HG02759 (cell line): ENCODE results near the gene ACACB.
"Not testable (repeated sequence)": the region's sequence is repeated elsewhere in the genome, so short reads cannot be mapped to it uniquely, and the experiment has no call there.

Experiments
- ATAC-seq: cut with Tn5 transposase; IDR thresholded peaks from one replicate; pipeline ENCODE4 v1.9.1; 2021; ENCODE audit warnings: mild to moderate bottlenecking, moderate library complexity; ENCODE audit not compliant: unreplicated experiment

Gene ACACB

DNA sequence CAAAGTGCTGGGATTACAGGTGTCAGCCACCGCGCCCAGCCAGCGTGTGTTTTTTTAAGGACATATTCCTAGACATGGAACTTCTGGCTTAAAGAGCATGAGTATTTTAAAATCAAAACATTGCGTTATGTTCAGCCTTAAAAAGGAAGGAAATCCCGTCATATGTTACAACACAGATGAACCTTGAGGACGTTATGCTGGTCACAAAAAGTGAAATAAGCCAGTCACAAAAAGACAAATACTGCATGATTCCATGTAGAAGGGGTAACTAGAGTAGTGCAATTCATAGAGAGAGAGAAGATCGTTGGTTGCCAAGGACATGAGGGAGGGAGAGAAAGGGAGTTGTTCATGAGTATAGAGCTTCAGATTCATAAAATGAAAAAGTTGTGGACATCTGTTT, 53.9 kb downstream of the ACACB start:
- no peak for ATAC-seq

DNA sequence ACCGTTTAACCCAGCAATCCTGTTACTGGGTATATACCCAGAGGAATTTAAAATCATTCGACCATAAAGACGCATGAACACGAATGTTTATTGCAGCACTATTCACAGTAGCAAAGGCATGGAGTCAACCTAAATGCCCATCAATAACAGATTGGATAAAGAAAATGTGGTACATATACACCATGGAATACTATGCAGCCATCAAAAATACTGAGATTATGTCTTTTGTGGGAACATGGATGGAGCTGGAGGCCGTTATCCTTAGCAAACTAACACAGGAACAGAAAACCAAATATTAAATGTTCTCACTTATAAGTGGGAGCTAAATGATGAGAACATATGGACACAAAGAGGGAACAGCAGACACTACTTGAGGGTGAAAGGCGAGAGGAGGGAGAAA, 56.4 kb downstream of the ACACB start:
- not testable (repeated sequence) for ATAC-seq

DNA sequence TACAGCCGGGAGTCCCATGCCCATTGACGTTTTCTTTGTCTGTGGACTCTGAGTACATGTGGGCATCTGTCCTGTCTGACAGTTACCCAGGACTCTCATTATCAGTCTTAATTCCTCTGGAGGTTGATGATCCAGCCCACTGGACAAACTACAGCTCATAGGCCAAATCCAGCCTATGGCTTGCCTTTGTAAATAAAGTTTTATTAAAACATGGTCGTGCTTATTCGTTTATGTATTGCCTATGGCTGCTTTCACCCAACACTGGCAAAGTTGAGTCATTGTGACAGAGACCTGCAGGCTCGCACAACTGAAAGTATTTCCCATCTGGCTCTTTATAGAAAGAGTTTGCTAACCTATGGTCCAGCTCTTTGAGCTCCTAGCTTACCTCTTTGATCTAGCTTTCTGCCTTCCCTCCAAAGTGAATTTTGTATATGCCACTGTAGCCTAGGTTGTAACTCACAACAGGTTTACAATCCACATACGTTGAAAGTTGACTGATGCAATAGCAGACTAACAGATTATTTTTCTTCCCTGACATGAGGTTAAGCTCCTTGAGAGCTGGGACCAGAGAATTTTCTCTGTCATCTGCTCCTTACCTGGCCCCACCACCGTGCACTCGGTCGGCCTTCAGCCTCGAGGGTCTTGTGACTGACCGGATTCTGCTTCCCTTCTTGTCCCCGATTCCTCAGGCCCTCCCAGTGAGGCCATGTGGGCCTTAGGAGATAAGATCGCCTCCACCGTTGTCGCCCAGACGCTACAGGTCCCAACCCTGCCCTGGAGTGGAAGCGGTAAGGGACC, 57.3 kb downstream of the ACACB start:
- ATAC-seq: no peak

DNA sequence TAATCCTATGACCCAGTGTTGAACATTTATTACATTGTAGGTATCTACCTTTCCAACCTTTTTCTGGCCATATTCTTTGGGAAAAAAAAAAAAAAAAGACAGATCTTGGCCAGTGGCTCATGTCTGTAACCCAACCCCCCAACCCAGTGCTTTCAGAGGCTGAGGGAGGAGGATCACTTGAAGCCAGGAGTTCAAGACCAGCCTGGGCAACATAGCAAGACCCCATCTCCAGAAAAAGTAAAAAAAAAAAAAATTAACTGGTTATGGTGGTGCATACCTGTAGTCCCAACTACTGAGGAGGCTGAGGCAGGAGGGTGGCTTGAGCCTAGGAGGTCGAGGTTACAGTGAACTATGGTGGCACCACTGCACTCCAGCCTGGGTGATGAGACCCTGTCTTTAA, 58.1 kb downstream of the ACACB start:
- no peak for ATAC-seq

DNA sequence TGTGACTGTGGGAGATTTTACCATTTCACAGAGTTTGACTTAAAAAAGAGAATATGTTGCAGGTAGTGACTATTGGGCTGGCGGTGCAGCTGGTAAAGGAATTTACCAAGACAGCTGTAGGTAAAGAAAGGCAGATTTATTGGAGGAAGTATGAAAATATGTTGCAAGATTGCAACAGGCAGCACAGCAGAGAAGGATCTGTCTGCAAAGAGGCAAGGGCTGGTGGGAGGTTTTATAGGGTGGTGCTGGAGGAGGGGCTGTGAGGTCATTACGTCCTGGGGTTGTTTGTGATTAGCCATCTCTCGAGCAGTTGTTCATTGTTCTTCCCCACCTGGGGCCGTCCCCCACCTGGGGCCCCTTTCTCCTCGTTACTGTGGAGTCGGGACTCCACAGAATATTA, 62.1 kb downstream of the ACACB start:
- no peak for ATAC-seq

DNA sequence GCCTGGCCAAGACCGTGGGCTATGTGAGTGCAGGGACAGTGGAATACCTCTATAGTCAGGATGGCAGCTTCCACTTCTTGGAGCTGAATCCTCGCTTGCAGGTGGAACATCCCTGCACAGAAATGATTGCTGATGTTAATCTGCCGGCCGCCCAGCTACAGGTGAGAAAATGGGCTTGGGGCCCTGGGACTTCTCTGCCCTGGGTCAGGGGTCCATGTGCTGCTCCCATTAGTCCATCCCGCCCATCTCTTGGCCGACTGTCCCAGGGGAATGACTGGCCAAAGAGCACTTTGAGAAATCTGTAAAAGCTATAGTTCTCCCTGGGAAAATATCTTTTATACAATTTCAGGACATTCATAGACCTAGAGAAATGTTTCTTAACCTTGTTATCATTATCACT, 63.5 kb downstream of the ACACB start:
- no peak for ATAC-seq

DNA sequence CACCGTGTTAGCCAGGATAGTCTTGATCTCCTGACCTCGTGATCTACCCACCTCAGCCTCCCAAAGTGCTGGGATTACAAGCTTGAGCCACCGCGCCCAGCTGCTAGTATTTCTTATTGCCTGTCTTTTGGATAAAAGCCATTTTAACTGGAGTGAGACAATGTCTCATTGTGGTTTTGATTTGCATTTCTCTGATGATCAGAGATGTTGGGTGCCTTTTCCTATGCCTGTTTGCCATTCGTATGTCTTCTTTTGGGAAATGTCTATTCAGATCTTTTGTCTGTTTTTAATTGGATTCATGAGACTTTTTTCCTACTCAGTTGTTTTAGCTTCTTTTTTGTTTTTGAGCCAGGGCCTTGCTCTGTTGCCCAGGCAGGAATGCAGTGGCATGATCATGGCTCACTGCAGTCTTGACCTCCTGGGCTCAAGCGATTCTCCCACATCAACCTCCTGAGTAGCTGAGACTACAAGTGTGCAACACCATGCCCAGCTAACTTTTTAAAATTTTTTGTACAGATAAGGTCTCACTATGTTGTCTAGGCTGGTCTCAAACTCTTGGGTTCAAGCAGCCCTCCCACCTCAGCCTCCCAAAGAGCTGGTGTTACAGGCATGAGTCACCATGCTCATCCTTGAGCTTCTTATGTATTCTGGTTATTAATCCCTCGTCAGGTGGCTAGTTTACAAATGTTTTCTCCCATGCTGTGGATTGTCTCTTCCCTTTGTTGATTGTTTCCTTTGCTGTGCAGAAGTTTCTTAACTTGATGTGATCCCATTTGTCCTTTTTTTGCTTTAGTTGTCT, 65.9 kb downstream of the ACACB start:
- no peak for ATAC-seq

DNA sequence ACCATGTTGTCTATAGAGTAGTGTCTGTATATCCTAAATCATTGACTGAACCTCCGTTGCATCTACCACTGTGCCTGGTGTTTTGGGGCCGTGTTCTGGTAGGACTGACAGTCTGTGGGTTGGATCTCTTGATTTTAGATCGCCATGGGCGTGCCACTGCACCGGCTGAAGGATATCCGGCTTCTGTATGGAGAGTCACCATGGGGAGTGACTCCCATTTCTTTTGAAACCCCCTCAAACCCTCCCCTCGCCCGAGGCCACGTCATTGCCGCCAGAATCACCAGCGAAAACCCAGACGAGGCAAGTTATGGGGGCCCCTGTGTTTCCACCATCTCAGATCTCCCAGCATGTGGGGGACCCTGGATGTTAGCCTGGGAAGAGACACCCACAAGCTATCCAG, 69.1 kb downstream of the ACACB start:
- no peak for ATAC-seq

DNA sequence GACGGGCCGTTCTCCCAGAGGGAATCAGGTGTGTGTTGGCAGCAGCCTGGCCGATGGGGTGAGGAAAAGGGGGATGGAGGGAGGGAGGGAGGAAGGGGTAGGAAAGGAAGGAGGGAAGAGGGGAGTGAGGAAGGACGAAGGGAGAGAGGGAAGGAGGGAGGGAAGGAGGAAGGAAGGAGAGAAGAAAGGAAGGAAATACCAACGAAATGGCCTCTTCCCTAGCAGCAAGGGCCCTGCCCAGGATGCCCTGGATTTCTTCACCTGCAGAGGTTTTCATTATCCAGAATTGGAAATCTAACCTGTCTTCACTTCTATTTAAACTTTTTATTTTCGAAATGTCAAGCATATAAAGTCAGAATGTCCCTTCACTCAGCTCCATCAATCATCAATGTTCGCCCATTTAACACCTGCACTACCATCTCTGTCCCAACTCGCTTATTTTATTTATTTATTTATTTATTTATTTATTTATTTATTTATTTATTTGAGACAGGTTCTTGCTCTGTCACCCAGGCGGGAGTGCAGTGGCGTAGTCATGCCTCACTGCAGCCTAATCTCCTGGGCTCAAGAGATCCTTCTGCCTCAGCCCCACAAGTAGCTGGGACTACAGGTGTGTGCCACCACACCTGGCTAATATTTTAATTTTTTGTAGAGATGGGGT, 70.7 kb downstream of the ACACB start:
- ATAC-seq: no peak

DNA sequence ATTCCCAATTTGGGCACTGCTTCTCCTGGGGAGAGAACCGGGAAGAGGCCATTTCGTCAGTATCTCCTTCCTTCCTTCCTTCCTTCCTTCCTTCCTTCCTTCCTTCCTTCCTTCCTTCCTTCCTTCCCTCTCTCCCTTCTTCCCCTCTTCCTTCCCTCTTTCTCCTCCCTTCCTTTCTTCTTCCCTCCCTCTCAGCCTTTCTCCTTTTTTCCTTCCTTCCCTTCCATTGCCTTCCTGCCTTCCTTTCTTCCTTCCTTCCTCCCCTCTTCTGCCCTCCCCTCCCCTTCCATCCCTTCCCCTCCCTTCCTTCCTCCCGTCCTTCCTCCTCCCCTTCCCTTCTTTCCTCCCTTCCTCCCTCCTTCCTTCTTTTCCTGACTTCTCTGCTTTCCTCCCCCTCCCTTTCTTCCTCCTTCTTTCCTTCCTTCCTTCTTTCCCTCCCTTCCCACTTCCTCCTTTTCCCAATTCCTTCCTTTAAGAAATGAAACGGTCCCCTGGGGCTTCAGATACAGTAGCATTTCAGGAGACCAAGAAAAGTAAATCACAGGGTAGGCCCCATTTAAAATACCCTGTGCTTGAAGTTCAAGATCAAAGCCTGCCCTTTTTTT, 71.8 kb downstream of the ACACB start:
- ATAC-seq: no peak

DNA sequence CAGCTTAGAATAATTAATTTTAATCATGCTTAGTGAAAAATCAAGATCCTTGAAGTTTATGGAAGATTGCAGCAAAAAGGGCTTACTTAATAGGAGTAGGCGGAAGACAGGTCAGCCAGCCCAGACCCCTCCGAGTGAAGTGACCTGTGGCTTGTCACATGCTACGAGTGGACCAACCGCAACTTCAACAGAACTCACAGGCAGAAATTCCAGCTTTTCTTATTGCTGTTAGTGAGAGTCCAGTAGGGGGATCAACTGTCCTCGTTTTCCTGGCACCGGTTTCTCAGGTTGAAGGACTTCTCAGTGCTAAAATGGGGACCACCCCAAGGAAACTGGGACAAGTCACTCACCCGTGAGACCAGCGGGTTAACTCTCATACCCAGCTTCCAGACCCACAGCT, 72.9 kb downstream of the ACACB start:
- no peak for ATAC-seq

DNA sequence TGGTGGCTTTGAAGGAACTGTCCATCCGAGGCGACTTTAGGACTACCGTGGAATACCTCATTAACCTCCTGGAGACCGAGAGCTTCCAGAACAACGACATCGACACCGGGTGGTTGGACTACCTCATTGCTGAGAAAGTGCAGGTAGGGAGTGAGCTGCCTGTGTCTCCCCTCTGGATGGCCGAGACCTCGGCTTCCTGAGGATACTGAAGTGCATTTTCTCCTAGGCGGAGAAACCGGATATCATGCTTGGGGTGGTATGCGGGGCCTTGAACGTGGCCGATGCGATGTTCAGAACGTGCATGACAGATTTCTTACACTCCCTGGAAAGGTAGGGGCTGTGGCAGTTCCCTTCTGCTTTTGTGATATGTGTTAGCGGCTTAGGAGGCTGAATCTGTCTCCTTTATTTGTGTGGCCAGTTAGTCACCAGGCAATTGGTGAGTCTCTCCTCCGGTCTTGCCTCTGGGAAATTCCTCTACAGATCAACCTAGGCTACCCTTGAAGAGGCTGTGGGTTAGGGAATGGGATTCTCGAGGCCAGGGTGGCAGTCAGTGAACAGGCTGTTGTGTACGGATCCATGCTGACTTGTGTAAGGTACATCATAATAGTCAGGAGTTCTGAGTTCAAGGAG, 75.3 kb downstream of the ACACB start:
- no peak for ATAC-seq

DNA sequence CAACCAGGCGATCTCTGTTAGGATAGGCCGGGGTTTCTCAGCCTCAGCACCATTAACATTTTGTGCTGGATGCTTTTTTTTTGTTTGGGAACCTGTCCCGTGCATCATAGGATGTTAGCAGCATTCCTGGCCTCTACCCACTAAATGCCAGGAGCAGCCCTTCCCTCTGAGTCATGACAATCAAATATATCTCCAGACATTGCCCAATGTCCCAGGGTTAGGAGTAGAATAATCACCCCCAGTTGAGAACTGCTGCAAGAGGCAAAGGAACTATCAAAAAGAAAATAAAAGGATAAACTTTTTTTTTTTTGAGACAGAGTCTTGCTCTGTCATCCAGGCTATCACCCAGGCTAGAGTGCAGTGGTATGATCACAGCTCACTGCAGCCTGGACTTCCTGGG, 76.0 kb downstream of the ACACB start:
- ATAC-seq: no peak

DNA sequence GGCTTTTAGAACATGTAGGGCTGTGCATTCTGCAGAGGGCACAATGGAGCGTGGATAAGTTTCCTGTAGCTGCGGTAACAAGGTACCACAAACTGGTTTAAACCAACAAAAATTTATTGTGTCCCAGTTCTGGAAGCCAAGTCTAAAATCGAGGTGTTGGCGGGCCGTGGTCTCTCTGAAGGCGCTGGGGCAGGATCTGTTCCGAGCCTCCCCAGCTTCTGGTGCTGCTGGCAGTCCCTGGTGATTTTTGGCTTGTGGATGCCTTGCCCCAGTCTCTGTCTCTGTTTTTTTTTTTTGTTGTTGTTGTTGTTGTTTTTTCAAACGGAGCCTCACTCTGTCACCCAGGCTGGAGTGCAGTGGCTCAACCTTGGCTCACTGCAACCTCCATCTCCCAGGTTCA, 77.5 kb downstream of the ACACB start:
- ATAC-seq: no peak

DNA sequence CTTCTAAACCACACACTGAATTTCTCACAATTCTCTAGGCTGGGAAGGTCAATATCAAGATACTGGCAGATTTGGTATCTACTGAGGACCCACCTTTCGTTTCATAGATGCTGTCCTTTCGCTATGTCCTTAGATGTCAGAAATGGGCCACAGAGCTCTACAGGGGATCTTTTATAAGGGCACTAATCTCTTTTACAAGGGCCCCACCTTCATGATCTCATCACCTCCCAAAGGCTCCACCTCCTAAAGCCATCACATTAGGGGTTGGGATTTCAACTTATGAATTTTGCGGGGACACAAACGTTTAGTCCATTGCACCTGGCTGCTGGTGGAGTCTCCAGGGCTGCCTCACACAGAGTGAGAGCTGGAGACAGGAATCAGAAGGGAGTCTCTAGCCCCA, 79.9 kb downstream of the ACACB start:
- no peak for ATAC-seq

DNA sequence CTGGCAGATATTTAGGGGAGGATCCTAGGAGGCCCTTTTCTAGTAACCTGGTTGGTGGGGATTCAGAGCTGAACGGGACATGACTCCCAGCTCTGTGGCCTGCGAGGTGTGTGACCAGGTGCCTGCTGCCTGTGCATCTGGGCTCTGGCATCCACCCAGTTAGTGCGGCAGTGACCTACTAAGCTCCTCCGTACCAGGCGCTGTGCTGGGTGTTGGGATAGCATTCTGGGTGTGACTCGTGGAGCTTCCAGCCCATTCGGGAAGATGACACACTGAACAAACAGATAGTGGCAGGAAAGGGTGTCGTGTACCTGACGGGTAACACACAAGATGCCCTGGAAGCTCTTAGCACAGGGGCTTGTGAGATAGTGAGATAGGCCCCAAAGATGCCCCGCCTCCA, 80.9 kb downstream of the ACACB start:
- ATAC-seq: no peak

DNA sequence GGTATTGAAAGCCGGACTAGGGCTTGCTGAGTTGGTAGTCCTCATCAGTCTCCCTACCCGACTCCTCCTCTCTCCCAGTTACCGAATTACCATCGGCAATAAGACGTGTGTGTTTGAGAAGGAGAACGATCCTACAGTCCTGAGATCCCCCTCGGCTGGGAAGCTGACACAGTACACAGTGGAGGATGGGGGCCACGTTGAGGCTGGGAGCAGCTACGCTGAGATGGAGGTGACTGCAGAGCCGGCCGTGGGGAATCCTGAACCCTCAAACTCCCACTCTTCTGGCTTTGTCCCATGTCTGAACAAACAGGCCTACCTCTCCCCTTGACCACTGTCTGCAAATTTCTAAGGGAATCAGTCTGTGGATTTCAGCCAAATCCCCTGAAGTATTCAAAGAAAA, 82.9 kb downstream of the ACACB start:
- ATAC-seq: no peak

DNA sequence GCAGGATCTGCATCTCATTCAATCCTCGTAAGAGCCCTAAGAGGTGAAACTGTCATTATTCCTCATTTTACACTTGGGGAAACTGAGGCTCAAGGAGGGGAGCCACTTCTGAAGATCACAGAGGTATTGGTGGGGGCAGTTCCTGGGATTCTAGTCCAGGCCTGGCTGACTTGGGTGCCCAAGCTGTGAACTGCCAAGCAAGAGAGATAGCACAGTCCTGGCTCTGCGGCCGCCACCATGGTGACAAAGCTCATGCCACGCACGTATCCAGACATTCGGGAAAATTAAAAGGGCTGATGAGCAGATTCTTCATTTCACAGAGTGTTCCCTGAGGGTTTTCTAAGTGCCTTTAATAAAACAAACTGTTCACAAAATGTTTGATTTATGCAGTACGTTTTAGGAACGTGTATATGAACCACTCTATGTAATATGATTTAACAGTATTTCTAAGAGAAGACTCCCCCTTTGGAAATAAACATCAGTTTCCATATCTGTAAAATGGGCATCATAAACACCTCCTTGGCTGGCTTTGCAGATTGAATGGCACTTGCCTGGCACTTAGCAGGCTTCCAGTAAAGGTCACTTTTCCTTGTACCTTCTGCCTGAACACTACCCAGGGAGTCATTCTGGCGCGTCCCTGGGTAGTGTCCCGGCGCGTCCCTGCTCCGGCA, 84.6 kb downstream of the ACACB start:
- no peak for ATAC-seq

DNA sequence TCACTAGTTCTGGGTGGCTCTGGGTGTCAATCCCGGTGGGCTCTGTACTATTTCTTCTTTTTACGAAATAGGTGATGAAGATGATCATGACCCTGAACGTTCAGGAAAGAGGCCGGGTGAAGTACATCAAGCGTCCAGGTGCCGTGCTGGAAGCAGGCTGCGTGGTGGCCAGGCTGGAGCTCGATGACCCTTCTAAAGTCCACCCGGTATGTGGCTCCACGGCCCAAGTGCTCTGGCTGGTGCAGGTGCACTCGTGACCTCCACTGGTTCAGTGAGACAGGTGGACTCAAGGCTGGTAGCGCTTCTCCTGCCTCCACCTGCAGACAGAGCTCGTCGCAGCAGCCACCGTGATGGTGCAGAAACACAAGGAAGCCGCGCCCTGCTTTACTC, 85.1 kb downstream of the ACACB start:
- ATAC-seq: no peak

DNA sequence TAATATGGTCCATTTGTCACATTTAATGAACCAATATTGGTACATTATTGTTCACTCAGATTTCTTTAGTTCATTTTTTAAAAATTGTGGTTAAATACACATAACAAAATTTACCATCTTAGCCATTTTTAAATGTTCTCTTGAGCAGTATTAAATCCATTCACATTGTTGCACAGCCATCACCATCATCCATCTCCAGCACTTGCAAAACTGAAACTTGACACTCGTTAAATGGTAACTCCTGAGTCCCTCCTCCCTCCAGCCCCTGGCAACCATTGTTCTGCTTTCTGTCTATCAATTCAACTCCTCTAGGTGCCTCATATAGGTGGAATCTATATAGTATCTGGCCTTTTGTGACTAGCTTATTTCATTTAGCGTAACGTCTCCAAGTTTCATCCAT, 86.4 kb downstream of the ACACB start:
- ATAC-seq: no peak

DNA sequence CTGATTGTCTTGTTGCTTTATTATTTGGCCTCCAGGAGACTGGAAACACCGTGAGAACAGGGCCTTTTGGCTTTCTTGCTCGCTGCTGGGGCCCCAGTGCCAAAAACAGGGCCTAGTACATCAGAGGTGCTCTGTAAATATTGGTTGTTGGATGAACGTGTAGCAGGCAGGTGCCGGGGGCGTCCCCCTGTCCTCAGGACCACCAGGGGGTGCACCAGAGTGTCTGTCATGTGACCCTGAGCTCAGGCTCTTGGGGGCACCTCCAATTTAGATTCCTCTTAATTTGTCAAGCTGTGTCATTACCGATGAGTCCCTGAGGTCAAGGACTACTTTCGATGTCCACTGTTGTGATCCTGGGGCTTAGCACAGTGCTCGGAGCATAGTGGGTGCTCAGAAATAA, 87.1 kb downstream of the ACACB start:
- ATAC-seq: no peak
